Activated CD4-positive, alpha-beta T cell treated with anti-CD3 and anti-CD28 coated beads for 1 hour (primary cell): ENCODE data around the gene SEMA4G.

Experiments used
- DNase-seq: peaks from one replicate; pipeline ENCODE4 v3.0.0-alpha.2; 2020

Gene SEMA4G, protein sequence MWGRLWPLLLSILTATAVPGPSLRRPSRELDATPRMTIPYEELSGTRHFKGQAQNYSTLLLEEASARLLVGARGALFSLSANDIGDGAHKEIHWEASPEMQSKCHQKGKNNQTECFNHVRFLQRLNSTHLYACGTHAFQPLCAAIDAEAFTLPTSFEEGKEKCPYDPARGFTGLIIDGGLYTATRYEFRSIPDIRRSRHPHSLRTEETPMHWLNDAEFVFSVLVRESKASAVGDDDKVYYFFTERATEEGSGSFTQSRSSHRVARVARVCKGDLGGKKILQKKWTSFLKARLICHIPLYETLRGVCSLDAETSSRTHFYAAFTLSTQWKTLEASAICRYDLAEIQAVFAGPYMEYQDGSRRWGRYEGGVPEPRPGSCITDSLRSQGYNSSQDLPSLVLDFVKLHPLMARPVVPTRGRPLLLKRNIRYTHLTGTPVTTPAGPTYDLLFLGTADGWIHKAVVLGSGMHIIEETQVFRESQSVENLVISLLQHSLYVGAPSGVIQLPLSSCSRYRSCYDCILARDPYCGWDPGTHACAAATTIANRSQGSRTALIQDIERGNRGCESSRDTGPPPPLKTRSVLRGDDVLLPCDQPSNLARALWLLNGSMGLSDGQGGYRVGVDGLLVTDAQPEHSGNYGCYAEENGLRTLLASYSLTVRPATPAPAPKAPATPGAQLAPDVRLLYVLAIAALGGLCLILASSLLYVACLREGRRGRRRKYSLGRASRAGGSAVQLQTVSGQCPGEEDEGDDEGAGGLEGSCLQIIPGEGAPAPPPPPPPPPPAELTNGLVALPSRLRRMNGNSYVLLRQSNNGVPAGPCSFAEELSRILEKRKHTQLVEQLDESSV

DNA sequence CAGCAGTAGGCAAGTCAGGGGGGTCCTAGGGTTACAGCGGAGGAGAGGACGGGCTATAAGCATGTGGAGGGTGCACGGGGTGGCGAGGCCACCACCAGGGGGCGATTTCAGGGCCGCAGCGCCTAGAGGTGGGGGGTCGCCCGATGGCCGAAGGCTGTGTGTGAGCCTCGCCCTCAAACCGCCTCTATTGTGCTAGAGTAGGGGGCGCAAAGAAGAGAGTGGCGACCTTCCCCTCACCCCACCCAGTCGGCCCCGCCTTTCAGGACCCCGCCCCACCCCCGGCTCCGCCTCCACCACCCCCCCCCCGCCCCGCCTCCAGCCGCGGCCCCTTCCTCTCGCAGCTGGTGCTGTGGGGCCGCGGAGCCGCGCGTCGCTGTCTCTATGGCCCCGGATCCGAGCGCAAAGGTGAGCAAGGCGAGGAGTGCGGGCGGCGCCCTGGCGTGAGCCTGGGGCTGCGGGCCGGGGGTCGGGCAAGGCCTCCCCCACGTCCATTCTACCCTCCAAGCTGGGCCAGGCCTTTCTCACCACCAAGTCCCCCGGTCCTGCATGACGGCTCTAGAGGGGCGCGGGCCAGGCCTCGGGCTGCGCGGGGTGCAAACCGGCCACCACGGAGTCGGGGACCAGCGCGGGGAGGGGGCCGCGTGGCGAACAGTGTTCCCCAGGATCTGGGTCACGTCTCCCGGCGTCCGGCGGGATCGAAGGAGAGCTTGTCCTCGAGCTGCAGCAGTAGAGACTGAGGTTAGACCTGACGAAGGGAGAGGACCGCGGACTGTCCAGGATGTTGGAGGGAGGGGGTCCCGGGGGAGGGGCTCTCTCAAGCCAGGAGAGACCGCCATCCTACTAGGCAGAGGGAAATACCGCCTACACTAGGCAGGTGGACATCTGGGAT is at the start of gene SEMA4G:
Gene SEMA4G, plus strand, starts transcription at position 318 of the 889 bp plus-strand sequence. CDS start 3,409 bp downstream, outside the sequence.
- no peak for DNase-seq

DNA sequence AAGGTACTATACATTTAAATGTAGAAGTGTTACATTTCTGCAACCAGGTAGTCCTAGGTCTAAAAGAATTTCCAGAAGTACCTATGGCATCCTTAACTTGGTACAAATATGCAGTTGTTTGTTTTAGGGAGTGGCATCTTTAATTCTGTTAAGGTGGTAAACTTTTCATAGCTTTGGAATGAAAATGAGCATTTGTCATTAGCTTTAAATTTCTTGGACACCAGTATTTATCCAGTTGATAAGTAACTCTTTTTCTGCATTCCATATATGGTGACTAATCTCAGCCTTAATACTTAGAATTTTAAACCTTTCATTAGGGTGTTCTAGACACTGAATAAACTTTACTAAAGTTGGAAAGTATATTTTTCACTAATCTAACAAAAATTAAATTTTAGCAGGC is 45.7 kb upstream of the SEMA4G start:
- no peak for DNase-seq

DNA sequence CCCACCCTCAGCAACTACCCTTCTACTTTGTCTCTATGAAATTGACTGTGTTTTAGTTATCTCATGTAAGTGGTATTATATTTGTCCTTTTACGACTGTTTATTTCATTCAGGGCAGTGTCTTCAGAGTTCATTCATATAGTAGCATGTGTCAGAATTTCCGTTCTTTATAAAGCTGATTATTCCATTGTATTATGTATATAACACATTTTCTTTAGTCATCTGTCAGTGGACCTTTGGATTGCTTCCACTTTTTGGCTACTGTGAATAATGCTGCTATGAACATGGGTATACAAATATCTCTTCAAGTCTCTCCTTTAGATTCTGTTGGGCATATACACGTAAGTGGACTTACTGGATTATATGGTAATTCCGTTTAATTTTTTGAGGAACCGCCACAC is 42.0 kb upstream of the SEMA4G start:
- no peak for DNase-seq

DNA sequence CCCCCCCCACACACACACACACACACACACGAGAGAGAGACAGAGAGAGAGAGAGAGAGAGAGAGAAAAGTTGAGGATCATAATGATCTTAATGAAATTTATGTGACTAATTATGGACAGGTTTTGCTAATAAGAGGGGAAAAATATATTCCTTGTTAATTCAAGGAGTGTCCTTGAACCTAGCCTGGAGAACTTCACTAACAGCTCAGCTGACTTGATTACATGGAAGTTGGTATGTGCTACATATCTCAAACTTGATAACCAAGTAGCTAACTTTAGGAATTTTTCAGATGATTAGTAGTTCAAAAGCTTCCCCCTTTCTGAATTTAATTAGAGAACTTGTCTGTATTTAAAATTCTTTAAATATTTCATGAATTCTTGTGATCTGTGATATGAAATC is 41.3 kb upstream of the SEMA4G start:
- DNase-seq: no peak

DNA sequence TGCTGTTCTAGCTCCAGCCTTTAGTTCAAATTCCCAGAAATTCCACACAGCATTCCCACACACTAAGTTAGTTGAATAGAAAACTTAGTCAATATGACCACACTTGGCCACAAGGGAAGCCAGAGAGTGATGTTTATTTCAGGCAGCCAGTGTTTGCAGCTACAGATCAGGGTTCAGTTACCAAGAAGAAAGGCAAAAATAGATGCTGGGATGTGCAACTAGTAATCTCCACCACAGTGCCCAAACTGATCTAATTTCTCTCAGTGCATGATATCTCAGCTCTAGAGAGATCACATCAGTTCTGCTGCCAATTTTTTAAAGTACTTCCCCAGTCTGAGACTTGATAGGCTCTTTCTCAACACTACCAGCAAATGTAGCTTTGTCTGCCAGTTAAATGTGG is 38.9 kb upstream of the SEMA4G start:
- no peak for DNase-seq

DNA sequence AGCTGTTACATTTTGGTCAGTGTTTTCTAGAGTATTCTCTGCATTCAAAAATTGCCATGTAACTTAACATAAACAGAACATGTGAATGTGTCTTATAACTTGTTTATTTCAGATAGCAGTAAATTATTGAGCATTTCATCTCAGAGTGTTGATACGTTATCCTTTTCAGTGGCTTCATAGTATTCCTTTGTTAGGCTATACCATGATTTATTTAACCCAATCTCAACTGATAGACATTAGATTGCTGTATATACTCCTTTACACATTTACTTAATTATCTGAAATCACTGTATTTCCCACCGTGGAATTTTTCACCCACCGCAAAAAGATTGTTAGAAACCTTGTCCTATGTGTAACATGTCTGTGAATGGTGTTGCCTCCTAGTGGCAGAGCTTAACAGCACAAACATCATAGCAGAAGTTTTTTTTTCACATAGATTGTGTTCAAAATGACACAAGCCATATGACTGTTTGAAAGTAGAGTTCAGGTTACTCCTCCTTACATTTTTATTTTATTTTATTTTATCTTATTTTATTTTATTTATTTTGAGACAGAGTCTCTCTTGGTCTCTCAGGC is 35.1 kb upstream of the SEMA4G start:
- DNase-seq: no peak

DNA sequence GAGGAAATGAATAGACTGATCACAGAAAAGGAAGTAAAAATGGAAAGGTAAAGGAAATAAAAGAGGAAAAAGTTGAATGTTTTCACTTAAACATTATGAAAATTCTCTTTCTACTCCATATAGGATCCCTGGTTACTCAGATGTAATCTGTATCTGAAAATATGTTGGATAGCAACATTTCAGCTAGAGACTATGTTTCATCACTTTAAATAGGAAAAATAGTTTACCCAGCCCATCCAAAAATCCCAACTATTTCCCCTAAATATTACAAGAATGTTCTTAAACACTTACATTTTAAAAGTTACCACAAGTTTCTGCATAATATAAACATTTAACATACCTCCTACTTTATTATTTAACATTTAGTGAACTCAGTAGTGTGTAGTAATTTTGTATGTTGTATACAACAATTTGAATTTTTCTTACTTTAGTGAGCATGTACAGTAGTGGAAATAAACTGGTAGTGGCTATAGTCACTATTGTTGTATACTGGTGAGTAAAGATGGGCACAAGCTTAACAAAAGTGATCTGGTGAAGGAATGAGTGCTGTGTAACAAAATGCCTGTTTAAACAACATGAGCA is 29.4 kb upstream of the SEMA4G start:
- DNase-seq: no peak

DNA sequence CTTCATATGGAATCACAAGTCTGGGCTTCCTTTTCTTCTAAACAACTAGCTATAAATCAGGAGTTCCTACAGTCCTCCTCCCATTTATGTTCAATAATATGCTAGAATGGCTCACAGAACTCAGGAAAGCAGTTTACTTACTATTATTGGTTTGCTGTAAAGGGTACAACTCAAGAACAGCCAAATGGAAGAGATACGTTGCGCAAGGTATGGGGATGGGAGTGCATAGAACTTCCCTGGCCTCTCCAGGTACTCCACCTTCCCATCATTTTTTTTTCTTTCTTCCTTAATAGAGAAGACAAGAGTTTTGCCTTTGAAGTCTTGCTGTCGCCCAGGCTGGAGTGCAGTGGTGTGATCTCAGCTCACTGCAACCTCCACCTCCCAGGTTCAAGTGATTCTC is 27.1 kb upstream of the SEMA4G start:
- DNase-seq: no peak

DNA sequence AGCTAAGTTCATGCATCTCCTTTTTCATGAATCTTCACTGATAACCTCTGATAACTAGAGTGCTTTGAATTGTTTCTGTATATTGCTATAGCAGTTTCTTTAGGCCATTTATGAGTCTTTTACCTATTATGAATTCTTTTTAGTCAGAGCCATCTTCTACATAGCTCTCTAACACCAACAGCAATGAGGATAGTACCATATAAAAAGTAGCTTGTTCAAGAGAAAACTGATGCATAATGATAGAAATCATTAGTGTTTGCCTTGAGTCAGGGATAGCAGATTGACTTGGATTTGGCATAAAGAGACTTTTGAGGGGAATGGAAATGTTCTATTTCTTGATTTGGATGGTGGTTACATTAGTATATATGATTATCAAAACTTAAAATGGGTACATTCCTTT is 25.8 kb upstream of the SEMA4G start:
- DNase-seq: no peak

DNA sequence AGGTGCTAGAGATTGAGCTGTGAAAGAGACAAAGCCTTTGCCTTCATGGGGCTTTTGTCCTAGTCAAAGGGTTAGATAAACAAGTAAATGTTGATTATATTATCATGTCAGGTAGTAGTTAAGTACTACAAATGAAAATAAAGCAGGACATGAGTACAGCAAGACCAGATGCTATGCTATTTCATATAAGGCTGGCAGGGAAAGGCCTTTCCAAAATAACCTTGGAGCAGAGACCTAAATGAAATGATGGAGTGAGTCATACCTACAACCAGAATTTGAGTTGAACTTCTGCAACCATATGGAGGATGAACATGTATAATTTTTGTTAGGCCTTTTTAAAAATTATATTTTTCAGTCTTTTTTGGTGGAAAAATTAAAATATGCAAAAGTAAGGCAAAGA is 23.6 kb upstream of the SEMA4G start:
- DNase-seq: no peak

DNA sequence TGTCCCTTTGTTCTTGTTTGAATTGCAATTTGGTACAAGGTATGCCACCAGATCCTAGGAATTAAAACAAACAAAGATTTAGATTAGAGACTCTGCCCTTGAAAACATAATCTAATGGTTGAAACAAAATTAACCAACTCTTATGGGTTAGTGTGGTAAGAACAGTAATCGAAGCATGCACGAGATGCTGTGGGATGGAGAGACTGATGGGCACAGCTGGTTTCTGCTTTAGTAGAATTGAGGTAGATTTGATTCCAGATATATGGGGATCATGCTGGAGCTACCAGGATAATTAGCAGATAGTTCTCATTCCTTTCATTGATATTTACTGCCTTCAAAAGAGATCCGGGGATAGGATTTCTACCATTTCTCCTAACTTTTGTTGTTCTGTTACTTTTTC is 20.4 kb upstream of the SEMA4G start:
- DNase-seq: no peak

DNA sequence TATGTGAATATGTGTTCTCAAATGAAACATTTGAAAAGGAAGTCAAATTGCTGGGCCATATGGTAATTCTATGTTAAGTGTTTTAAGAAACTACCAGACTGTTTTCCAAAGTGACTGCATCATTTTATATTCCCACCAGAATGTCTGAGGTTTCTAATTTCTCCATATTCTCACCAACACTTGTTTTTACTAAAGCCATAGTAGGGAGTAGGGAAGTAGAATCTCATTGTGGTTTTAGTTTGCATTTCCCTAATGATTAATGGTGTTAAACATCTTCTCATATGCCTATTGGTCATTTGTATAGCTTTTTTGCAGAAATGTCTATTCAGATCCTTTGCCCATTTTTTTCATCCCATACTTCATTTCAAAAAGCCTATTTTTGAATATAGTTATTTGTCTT is 9.1 kb upstream of the SEMA4G start:
- DNase-seq: no peak

DNA sequence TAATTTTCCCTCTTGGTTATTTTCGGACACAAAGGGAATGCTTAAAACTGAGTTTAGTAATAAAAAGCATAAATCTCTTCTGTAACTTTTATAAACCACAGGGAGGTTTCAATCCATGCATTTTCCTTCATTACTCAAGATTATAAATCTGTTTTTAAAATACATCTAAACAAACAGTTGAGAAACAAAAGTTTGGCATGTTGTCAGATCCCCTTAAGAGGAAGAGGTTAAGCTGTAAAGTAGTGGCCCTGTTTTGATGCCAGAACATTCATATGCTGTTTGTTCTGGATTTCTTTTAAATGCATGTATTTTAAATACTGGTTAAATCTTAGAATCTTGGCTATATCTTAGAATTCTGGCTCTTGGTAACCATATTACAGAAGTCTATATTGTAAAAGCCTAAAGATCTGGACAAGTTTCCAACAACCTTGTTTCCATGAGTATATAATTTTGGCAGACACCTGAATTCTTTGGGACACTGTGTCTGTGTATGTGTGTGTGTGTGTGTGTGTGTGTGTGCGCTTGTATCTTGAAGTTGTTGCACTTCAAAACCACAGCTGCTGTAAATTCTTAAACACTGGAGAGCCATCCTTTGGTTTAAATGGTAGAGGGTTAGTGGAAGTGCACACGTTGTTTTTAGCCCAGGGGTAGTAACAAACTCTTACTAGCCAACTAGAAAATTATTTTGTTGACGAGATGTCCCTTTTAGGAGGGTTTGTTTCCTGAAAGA is 6.8 kb upstream of the SEMA4G start:
- no peak for DNase-seq

DNA sequence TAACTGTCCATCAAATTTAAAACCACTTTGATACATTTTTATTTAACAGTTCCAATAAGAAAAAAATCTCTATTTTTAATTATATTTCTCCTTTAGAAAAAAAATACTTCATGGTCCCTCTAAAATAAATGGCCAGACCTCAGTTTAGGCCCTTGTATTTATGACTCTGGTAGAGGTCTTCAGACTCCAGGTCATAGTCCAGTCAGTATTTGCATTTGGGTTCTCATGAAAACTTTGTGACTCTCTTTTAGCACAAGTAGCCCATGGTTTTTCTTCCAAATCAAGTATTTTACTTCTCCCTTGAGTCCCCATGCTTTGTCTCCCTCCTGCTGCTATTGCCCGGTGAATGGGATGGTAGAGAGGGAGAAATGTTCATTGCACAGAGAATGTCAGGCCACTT is 5.5 kb upstream of the SEMA4G start:
- DNase-seq: no peak

DNA sequence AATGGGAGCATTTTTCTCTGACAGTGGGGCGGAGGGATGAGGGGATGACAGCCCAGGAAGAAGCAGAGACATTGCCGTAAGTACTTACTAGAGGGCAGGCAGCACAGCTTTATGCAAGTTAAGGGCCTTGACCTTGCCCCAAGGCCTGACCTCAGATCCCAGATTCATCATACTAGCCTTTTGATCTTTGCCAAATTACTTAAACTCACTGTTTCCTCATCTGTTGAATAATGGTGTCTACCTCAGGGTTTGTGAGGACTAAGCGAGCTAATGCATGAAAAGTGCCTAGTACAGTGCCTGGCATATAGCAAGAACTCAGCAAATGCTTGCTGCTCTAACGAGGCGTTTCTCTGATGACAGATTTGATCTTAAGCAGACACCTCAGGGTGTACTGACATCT is 3.5 kb upstream of the SEMA4G start:
- no peak for DNase-seq

DNA sequence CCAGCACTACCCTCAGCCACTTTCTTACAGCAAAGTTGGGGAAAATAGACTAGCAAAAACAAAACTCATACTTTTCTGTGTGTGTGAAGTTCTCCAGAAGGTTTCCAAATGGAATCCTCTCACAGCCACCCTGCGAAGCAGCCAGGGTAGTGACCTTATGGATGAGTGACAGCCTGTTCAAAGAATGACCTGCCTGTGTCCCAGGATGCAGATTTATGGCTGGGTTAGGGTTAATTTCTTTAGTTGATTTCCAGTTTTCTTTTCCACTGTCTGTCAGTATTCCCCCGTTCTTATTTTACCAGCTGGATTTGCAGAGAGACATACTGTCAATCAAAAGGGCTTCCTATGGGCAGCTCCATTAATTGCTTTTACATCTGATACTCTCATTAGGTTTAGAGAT is 2.4 kb upstream of the SEMA4G start:
- no peak for DNase-seq

DNA sequence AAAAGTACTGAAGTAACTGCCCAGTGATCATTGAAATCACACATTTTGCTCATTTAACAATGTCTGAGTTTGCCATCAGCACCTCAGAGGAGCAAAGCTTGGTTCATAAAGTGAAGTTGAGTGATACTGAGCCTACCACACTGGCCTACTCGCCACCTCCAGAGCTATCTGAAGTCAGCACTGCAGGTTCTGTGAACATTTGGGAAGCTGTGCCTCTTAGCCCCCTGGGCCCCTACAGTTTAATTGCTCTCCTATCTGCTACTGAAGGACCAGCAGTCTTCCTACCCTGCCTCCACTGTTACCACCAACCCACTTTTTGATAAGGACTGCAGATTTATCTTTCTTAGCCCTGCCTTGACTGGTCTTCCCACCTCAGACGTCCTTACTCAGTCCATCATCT is 2.0 kb upstream of the SEMA4G start:
- DNase-seq: no peak

DNA sequence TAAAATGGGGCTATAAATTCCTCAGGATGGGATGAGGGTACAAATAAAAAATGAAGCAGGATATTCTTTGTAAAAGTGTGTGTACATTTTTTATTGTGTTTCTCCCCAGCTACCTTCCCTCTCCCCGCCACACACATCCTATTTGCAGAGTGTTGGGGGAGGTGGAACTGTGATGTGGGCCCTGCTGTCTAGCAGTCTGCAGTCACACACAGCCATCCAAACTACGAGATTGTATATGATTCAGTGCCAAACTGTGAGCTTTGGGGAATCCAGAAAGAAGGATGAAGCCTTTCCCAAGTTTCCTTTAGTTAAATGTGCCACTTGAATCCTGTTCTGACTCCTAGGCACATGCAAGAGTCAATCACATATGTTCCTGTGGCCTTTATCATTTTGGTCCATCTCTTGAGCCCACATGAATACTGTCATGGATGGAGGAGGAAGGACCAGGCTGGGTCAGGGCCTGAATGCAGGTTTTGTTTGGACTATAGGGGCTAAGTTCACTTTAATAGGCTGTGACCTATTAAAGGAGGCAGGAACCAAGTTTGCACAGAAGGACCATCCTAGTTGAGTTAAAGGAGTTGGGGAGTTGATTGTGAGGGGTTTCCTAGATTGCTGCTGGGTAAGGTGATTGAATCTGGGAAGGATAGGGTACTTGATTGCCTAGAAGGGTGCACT is 1.1 kb upstream of the SEMA4G start:
- DNase-seq: no peak

DNA sequence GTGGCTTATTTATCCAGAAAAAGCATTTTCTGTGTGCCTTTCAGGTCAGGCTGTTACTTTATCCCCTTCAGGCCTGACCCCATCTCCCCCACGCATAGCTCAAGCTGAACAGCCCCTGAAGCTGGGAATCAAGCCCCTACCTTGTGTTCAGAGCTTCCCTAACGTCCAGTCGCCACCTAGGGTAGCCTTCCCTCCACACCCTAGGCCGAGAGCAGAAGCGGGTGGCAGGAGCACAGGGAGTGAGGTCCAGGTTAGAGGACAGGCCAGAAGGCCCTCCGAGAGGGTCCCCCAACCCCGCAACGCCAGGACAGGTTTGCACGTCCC is 479 bp upstream of the SEMA4G start:
- no peak for DNase-seq

DNA sequence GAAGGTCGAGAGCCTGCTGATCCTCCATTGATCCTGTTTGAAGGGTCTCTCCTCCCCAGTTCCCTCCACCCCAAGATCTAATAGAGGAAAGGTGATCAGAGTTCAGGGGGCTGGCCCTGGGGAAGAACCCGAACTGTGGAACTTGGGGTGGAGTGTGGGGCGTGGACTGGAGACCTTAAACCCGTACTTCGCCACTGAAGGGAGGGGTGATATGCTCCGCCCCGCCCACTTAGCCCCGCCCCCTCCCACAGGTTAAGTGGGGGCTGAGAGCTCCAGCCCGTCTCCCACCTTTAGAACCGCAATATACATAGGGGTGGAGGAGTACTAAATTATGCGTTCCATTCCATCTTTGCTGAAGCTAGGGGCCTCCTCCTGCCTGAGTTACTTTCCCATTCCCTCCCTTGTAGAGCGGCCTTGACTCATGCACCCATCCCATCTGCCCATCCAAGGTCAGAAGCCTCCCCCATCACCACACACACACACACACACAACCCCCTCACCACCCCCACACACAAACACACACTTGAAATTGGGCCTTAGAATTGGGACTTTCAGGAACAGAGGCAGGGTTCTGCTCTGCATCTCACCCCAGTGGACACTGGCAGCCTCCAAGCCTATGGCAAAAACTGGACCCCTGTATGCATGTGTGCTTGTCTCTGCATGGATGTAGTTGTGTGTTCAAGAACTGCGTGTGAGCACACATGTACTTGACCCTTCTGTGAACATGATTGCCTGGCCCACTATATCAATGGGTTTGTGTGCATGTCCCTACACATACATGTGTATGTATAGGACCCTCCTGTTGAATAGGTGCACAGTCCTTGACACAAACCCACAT is 991 bp downstream of the SEMA4G start:
- no peak for DNase-seq
